HepG2 (cell line): ENCODE measurements around the gene MRPL50. TPM values are rescaled to one million over a fixed set of nuclear protein-coding genes. Genes with fewer than 3 reads are reported as not detected.

Experiments used
- DNMT3B ChIP-seq: conservative IDR thresholded peaks from 2 replicates; pipeline ENCODE4 v1.6.1; 2016; ENCODE audit warnings: missing biosample characterization, control low read depth
- IKZF4 ChIP-seq: sonication (generic); formaldehyde crosslinking; IDR thresholded peaks from 2 replicates; pipeline ENCODE4 v1.5.1; 2020; ENCODE audit warnings: borderline replicate concordance, mild to moderate bottlenecking, low read depth, missing genetic modification reagents; ENCODE audit errors: not compliant biosample characterization
- KDM4B ChIP-seq: sonication (generic); formaldehyde crosslinking; IDR thresholded peaks from 2 replicates; pipeline ENCODE4 v1.4.0; 2020; ENCODE audit warnings: missing genetic modification reagents
- MTA1 ChIP-seq: sonication (generic); formaldehyde crosslinking; IDR thresholded peaks from 2 replicates; pipeline ENCODE4 v1.4.0; 2020; ENCODE audit warnings: missing genetic modification reagents, mild to moderate bottlenecking, borderline replicate concordance
- PHF21A ChIP-seq: sonication (generic); formaldehyde crosslinking; IDR thresholded peaks from 2 replicates; pipeline ENCODE4 v1.5.0; 2020; ENCODE audit warnings: mild to moderate bottlenecking, missing genetic modification reagents
- RCOR2 ChIP-seq: IDR thresholded peaks from 2 replicates; pipeline ENCODE4 v1.6.1; 2016; ENCODE audit warnings: missing biosample characterization, missing genetic modification reagents
- REST ChIP-seq, 2 experiments: IDR thresholded peaks; 2 replicates each; pipeline ENCODE4 v1.6.1; 2011 to 2012; ENCODE audit warnings: low read length in 2 of 2, borderline replicate concordance in 1 of 2, low read depth in 1 of 2, mild to moderate bottlenecking in 1 of 2, moderate library complexity in 1 of 2
- RXRB ChIP-seq: IDR thresholded peaks from 2 replicates; pipeline ENCODE4 v1.6.1; 2016; ENCODE audit warnings: borderline replicate concordance, missing genetic modification reagents, missing compliant biosample characterization
- SP5 ChIP-seq: IDR thresholded peaks from 2 replicates; pipeline ENCODE4 v1.6.1; 2016; ENCODE audit warnings: low read depth, borderline replicate concordance
- ZMYM3 ChIP-seq: sonication (generic); formaldehyde crosslinking; IDR thresholded peaks from 2 replicates; pipeline ENCODE4 v1.5.1; 2020; ENCODE audit warnings: mild to moderate bottlenecking, missing genetic modification reagents
- ZNF101 ChIP-seq: sonication (generic); formaldehyde crosslinking; IDR thresholded peaks from 2 replicates; pipeline ENCODE4 v1.4.0; 2020; ENCODE audit warnings: mild to moderate bottlenecking, low read depth, missing genetic modification reagents, borderline replicate concordance
- ZNF124 ChIP-seq: sonication (generic); formaldehyde crosslinking; IDR thresholded peaks from 2 replicates; pipeline ENCODE4 v1.4.0; 2020; ENCODE audit warnings: missing genetic modification reagents
- ZNF160 ChIP-seq: sonication (generic); formaldehyde crosslinking; IDR thresholded peaks from 2 replicates; pipeline ENCODE4 v1.8.0; 2022; ENCODE audit warnings: mild to moderate bottlenecking, inconsistent platforms, missing genetic modification reagents
- ZNF225 ChIP-seq: sonication (generic); formaldehyde crosslinking; IDR thresholded peaks from 2 replicates; pipeline ENCODE4 v1.4.0; 2020; ENCODE audit warnings: mild to moderate bottlenecking, missing genetic modification reagents
- ZNF260 ChIP-seq: sonication (generic); formaldehyde crosslinking; IDR thresholded peaks from 2 replicates; pipeline ENCODE4 v1.4.0; 2020; ENCODE audit warnings: missing genetic modification reagents, low read depth, mild to moderate bottlenecking, borderline replicate concordance
- ZNF790 ChIP-seq: sonication (generic); formaldehyde crosslinking; IDR thresholded peaks from 2 replicates; pipeline ENCODE4 v1.8.0; 2022; ENCODE audit warnings: missing genetic modification reagents, mild to moderate bottlenecking, borderline replicate concordance
- ZSCAN9 ChIP-seq: IDR thresholded peaks from 2 replicates; pipeline ENCODE4 v1.6.1; 2016; ENCODE audit warnings: borderline replicate concordance
- polyA plus RNA-seq, 8 experiments: library from polyadenylated mRNA; depleted of rRNA in 3 of 8; stranded (reverse) in 7 of 8; unstranded in 1 of 8; fragments of >200 nt; fragmentation: Illumina TruSeq in 4 of 8; extraction: Trizol in 4 of 8; gene quantifications; 2 replicates each; pipeline versions ENCODE4 v1.2.1 to v1.2.3, GENCODE V29; 2011 to 2016; ENCODE audit warnings: low read depth in 4 of 8, missing spikeins in 1 of 8, mixed read lengths in 1 of 8; ENCODE audit not compliant: insufficient read depth in 1 of 8
- total RNA-seq, 5 experiments: library from RNA; depleted of rRNA; stranded (reverse); fragments of >200 nt; fragmentation: Illumina TruSeq; extraction: Trizol; gene quantifications; 2 replicates each; pipeline ENCODE4 v1.2.3, GENCODE V29; 2016; ENCODE audit warnings: low read depth in 1 of 5
- TF ChIP-seq, protein P1 (sequence below): sonication (generic); formaldehyde crosslinking; IDR thresholded peaks from 2 replicates; pipeline ENCODE4 v1.5.1; 2020; ENCODE audit warnings: mild to moderate bottlenecking, missing genetic modification reagents
- TF ChIP-seq, protein P2 (sequence below): sonication (generic); formaldehyde crosslinking; IDR thresholded peaks from 2 replicates; pipeline ENCODE4 v1.4.0; 2020; ENCODE audit warnings: mild to moderate bottlenecking, low read depth, missing genetic modification reagents

The MRPL50 gene
- total and polyA plus RNA-seq, 2 of the 13 experiments (the other 11 are each of a cell fraction or from before 2014, with no cell fraction given) = 37.1 to 70.0 TPM

DNA sequence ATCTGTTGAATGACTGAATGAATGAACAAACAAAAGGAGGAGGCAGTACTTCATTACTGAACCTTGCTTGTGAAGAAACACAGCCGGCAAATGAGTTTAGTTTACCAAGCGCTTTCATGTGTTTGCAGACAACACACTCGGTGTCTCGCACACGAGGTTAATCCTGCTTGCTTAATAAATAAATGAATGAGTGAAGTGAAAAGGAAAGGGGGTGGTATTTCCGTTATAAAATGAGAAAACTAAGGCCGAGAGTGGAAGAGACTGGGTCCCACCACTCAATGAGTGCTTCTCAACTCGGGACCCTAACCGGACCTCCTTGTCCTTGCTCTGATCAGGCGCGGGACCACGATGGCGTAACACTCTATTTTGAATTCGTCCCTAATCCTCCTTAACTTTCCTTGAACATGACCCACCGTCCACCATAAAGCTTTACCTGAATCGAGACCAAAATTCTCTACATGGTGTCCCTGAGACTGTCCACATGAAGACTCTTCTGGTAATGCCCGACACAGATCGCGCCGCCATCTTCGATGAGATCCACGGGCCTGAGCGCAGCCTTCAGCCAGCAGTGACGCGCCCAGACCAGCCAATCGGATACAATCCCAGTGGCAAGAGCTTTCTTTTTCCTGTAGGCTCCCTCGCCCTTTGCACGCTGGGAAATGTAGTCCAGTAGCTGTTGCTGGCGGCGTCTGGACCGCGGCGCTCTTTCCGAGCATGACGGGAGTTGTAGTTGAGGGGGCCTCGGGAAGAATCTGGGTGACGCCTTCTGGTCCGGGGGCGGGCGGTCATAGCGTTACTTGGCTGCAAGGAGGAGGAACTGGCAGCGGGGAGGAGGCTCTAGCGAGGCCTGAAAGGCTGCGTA is at the start of gene MRPL50, which contains the start of gene ZNF189 (continued):
- TF ChIP-seq, protein P1, sequence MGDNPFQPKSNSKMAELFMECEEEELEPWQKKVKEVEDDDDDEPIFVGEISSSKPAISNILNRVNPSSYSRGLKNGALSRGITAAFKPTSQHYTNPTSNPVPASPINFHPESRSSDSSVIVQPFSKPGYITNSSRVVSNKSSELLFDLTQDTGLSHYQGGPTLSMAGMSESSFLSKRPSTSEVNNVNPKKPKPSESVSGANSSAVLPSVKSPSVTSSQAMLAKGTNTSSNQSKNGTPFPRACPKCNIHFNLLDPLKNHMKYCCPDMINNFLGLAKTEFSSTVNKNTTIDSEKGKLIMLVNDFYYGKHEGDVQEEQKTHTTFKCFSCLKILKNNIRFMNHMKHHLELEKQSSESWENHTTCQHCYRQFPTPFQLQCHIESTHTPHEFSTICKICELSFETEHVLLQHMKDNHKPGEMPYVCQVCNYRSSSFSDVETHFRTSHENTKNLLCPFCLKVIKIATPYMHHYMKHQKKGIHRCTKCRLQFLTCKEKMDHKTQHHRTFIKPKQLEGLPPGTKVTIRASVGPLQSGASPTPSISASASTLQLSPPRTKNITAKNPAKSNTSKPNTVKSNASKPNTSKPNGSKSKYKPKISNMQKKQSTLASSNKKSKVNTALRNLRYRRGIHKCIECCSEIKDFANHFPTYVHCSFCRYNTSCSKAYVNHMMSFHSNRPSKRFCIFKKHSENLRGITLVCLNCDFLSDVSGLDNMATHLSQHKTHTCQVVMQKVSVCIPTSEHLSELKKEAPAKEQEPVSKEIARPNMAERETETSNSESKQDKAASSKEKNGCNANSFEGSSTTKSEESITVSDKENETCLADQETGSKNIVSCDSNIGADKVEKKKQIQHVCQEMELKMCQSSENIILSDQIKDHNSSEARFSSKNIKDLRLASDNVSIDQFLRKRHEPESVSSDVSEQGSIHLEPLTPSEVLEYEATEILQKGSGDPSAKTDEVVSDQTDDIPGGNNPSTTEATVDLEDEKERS (CRISPR knock-in tag) = peak; percentile 53; the same call in 1 of the 2 replicates
- TF ChIP-seq, protein P2, sequence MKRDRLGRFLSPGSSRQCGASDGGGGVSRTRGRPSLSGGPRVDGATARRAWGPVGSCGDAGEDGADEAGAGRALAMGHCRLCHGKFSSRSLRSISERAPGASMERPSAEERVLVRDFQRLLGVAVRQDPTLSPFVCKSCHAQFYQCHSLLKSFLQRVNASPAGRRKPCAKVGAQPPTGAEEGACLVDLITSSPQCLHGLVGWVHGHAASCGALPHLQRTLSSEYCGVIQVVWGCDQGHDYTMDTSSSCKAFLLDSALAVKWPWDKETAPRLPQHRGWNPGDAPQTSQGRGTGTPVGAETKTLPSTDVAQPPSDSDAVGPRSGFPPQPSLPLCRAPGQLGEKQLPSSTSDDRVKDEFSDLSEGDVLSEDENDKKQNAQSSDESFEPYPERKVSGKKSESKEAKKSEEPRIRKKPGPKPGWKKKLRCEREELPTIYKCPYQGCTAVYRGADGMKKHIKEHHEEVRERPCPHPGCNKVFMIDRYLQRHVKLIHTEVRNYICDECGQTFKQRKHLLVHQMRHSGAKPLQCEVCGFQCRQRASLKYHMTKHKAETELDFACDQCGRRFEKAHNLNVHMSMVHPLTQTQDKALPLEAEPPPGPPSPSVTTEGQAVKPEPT (CRISPR knock-in tag) = peak; percentile 27; the same call in 1 of the 2 replicates
- TF ChIP-seq REST (IDR thresholded peaks at IDR 0.05; ENCODE audit: borderline replicate concordance in 1 of 2, low read depth in 1 of 2, low read length in 2 of 2) (peak in 1 of 2 experiments; percentile 70; a peak in 2 of 4 replicates), ZNF101 (CRISPR knock-in tag) (peak; percentile 5; the same call in 1 of the 2 replicates), DNMT3B (CRISPR knock-in tag) (peak; percentile 92; the same call in 1 of the 2 replicates), ZNF160 (no peak), ZNF225 (CRISPR knock-in tag) (no peak), RCOR2 (CRISPR knock-in tag) (peak; percentile 31; the same call in 1 of the 2 replicates), ZNF124 (CRISPR knock-in tag) (peak; percentile 76; the same call in 1 of the 2 replicates), ZNF260 (no peak), KDM4B (CRISPR knock-in tag) (no peak; the same call in 1 of the 2 replicates), ZMYM3 (CRISPR knock-in tag) (peak; percentile 6; the same call in 1 of the 2 replicates), MTA1 (CRISPR knock-in tag) (0 out of 2 replicates have a peak, but pooled peaks have one; percentile 15), IKZF4 (CRISPR knock-in tag) (no peak), RXRB (CRISPR knock-in tag) (peak; percentile 55), SP5 (0 out of 2 replicates have a peak, but pooled peaks have one; percentile 29), ZNF790 (CRISPR knock-in tag) (0 out of 2 replicates have a peak, but pooled peaks have one; percentile 72), ZSCAN9 (CRISPR knock-in tag) (peak; percentile 34), PHF21A (CRISPR knock-in tag) (peak; percentile 66; the same call in 1 of the 2 replicates)
